ENCODE measurements around the gene SFTPB.

Gene SFTPB

GRCh38 chr2:85697716-85698115 is 29.7 kb upstream of the SFTPB start:
- Histone ChIP-seq H3K9ac (ENCODE audit: insufficient read length) (no peak overlapping the region), H3K27ac (no peak overlapping the region)
- TF ChIP-seq EZH2 (IDR thresholded peaks at IDR 0.05) (no peak), POLR2AphosphoS5 (IDR thresholded peaks at IDR 0.05; ENCODE audit: borderline replicate concordance, low read depth, low read length) (no peak), FOXP2 (optimal IDR thresholded peaks at IDR 0.05; ENCODE audit: control extremely low read depth, extremely low read length, insufficient read depth) (no peak)

GRCh38 chr2:85697096-85697495 is 29.1 kb upstream of the SFTPB start:
- H3K9ac ChIP-seq (ENCODE audit: insufficient read length): no peak overlapping the region
- H3K4me3 ChIP-seq: no peak overlapping the region
- no peaks in the 10 kb centered on the region for H3K9me3 ChIP-seq (ENCODE audit: low read depth, low read length)
- H3K27ac ChIP-seq: no peak overlapping the region
- no peaks in the 10 kb centered on the region for H3K36me3 ChIP-seq (ENCODE audit: insufficient read depth, low read length)
- TF ChIP-seq POLR2AphosphoS5 (IDR thresholded peaks at IDR 0.05; ENCODE audit: borderline replicate concordance, low read depth, low read length) (no peak), EZH2 (IDR thresholded peaks at IDR 0.05) (no peak), FOXP2 (optimal IDR thresholded peaks at IDR 0.05; ENCODE audit: control extremely low read depth, extremely low read length, insufficient read depth) (no peak)
- DNase-seq (ENCODE audit: low read depth, low spot score): no peak

More at GRCh38 chr2:85697716-85698115, 29.7 kb upstream of the SFTPB start:
- no peak for DNase-seq (ENCODE audit: low read depth, low spot score)
- Histone ChIP-seq H3K4me3 (no peak overlapping the region), H3K36me3 (ENCODE audit: insufficient read depth, low read length) (no peaks in the 10 kb centered on the region), H3K9me3 (ENCODE audit: low read depth, low read length) (no peaks in the 10 kb centered on the region)

- Histone ChIP-seq H3K9ac (ENCODE audit: insufficient read length) (no peak overlapping the region), H3K9me3 (ENCODE audit: low read depth, low read length) (no peaks in the 10 kb centered on the region), H3K27ac (no peak overlapping the region), H3K36me3 (ENCODE audit: insufficient read depth, low read length) (no peaks in the 10 kb centered on the region), H3K4me3 (no peak overlapping the region)
- no peak for DNase-seq (ENCODE audit: low read depth, low spot score)
- TF ChIP-seq FOXP2 (optimal IDR thresholded peaks at IDR 0.05; ENCODE audit: control extremely low read depth, extremely low read length, insufficient read depth): no peak
- TF ChIP-seq POLR2AphosphoS5 (IDR thresholded peaks at IDR 0.05; ENCODE audit: borderline replicate concordance, low read depth, low read length): no peak
- TF ChIP-seq EZH2 (IDR thresholded peaks at IDR 0.05): no peak
Measured at GRCh38 chr2:85695691-85696668, 28.0 kb upstream of the SFTPB start.

GRCh38 chr2:85695121-85695520 is 27.1 kb upstream of the SFTPB start:
- H3K9me3 ChIP-seq (ENCODE audit: low read depth, low read length): no peaks in the 10 kb centered on the region
- H3K9ac ChIP-seq (ENCODE audit: insufficient read length): no peak overlapping the region
- H3K27ac ChIP-seq: no peak overlapping the region
- TF ChIP-seq FOXP2 (optimal IDR thresholded peaks at IDR 0.05; ENCODE audit: control extremely low read depth, extremely low read length, insufficient read depth): no peak
- no peak for TF ChIP-seq POLR2AphosphoS5 (IDR thresholded peaks at IDR 0.05; ENCODE audit: borderline replicate concordance, low read depth, low read length)
- no peak for TF ChIP-seq EZH2 (IDR thresholded peaks at IDR 0.05)
- DNase-seq (ENCODE audit: low read depth, low spot score): no peak
- no peaks in the 10 kb centered on the region for H3K36me3 ChIP-seq (ENCODE audit: insufficient read depth, low read length)
- no peak overlapping the region for H3K4me3 ChIP-seq

GRCh38 chr2:85694052-85695025 is 26.3 kb upstream of the SFTPB start, which contains the start of gene GNLY:
TSS of gene GNLY (plus strand) at chr2:85694358. CDS start at chr2:85694419, 61 bp downstream.
- H3K4me3 ChIP-seq: no peak within 1 kb of the TSS
- no peaks in the 10 kb centered on the region for H3K36me3 ChIP-seq (ENCODE audit: insufficient read depth, low read length)
- no peak for DNase-seq (ENCODE audit: low read depth, low spot score)
- no peaks in the 10 kb centered on the region for H3K9me3 ChIP-seq (ENCODE audit: low read depth, low read length)
- H3K9ac ChIP-seq (ENCODE audit: insufficient read length): no peak within 1 kb of the TSS
- H3K27ac ChIP-seq: no peak within 1 kb of the TSS
- TF ChIP-seq POLR2AphosphoS5 (IDR thresholded peaks at IDR 0.05; ENCODE audit: borderline replicate concordance, low read depth, low read length) (no peak), FOXP2 (optimal IDR thresholded peaks at IDR 0.05; ENCODE audit: control extremely low read depth, extremely low read length, insufficient read depth) (no peak), EZH2 (IDR thresholded peaks at IDR 0.05) (no peak)

GRCh38 chr2:85692039-85692645 is 24.1 kb upstream of the SFTPB start:
- Histone ChIP-seq H3K9me3 (ENCODE audit: low read depth, low read length) (no peaks in the 10 kb centered on the region), H3K27ac (no peak overlapping the region), H3K4me3 (no peak overlapping the region), H3K9ac (ENCODE audit: insufficient read length) (no peak overlapping the region), H3K36me3 (ENCODE audit: insufficient read depth, low read length) (no peaks in the 10 kb centered on the region)
- no peak for DNase-seq (ENCODE audit: low read depth, low spot score)
- TF ChIP-seq FOXP2 (optimal IDR thresholded peaks at IDR 0.05; ENCODE audit: control extremely low read depth, extremely low read length, insufficient read depth) (no peak), EZH2 (IDR thresholded peaks at IDR 0.05) (no peak), POLR2AphosphoS5 (IDR thresholded peaks at IDR 0.05; ENCODE audit: borderline replicate concordance, low read depth, low read length) (no peak)

- Histone ChIP-seq H3K9ac (ENCODE audit: insufficient read length) (no peak overlapping the region), H3K4me3 (no peak overlapping the region), H3K27ac (no peak overlapping the region), H3K9me3 (ENCODE audit: low read depth, low read length) (no peaks in the 10 kb centered on the region), H3K36me3 (ENCODE audit: insufficient read depth, low read length) (no peaks in the 10 kb centered on the region)
- TF ChIP-seq FOXP2 (optimal IDR thresholded peaks at IDR 0.05; ENCODE audit: control extremely low read depth, extremely low read length, insufficient read depth): no peak
- TF ChIP-seq EZH2 (IDR thresholded peaks at IDR 0.05): no peak
- TF ChIP-seq POLR2AphosphoS5 (IDR thresholded peaks at IDR 0.05; ENCODE audit: borderline replicate concordance, low read depth, low read length): no peak
- DNase-seq (ENCODE audit: low read depth, low spot score): no peak
Measured at GRCh38 chr2:85690932-85691331, 22.9 kb upstream of the SFTPB start.

Measured in SK-N-MC (cell line).